HCT116 (cell line): ENCODE results near the gene PRR12. TPM values are rescaled to one million over a fixed set of nuclear protein-coding genes. Genes with fewer than 3 reads are reported as not detected.

Source experiments
- ATAC-seq: fragments of 200-7000 bp; cut with Tn5 transposase; 2 replicates; pipeline ENCODE4 v1.9.1; 2020; ENCODE audit warnings: mild to moderate bottlenecking, moderate library complexity
- BruUV-seq: library from RNA; stranded (reverse); fragments of 400-500 nt; replicated peaks from 2 replicates; lab custom pipeline; 2021; lab: Mats Ljungman, UMichigan
- CTCF ChIA-PET: fragments of 300-600 bp; sonication (Branson Sonifier 250); formaldehyde crosslinking; loops from one replicate; lab custom pipeline; 2021; ENCODE audit warnings: antibody characterized with exemption; lab: Charles Lee
- POLR2A ChIA-PET: fragments of 300-600, 350-600 bp; sonication (Branson Sonifier 250); formaldehyde crosslinking; loops from one replicate; lab custom pipeline; 2021; ENCODE audit warnings: antibody characterized with exemption; lab: Charles Lee
- RAD21 ChIA-PET, 2 experiments: fragments of 300-600 bp; sonication (Branson Sonifier 250); formaldehyde crosslinking; loops; one replicate each; lab custom pipeline; 2023; ENCODE audit warnings: low total read pairs in 2 of 2; ENCODE audit not compliant: uncharacterized antibody in 2 of 2, unreplicated experiment in 2 of 2, low non-redundant PET in 1 of 2; lab: Charles Lee
- DNase-seq: peaks from one replicate; pipeline ENCODE4 v3.0.0-alpha.2; 2010; ENCODE audit warnings: low read depth, low spot score
- H2AFZ ChIP-seq: fragments of 200-600 bp; shearing (Covaris generic), sonication (generic); 2 replicates; pipeline ENCODE4 v1.6.1; 2017; ENCODE audit warnings: low read depth, mixed run types, mixed read lengths, antibody characterized with exemption, low read length; ENCODE audit not compliant: poor library complexity, severe bottlenecking
- H3K27ac ChIP-seq: 2 replicates; pipeline ENCODE4 v1.5.1; 2012; ENCODE audit warnings: low read depth, low read length
- H3K27me3 ChIP-seq: fragments of 200-600 bp; sonication (generic); 2 replicates; pipeline ENCODE4 v1.6.1; 2016; ENCODE audit warnings: mixed run types, low read length, mixed read lengths; ENCODE audit not compliant: insufficient read depth
- H3K36me3 ChIP-seq, 2 experiments: fragments of 200-500 bp in 1 of 2; fragments of 200-600 bp in 1 of 2; sonication (Bioruptor generic) in 1 of 2; sonication (generic) in 1 of 2; 2 replicates each; pipeline versions ENCODE4 v1.5.1 to v1.6.1; 2014 to 2016; ENCODE audit warnings: low read length in 2 of 2, inconsistent platforms in 1 of 2, mixed read lengths in 1 of 2, mixed run types in 1 of 2; ENCODE audit not compliant: insufficient read depth in 2 of 2, control insufficient read depth in 1 of 2
- H3K4me1 ChIP-seq, 2 experiments: fragments of 200-600 bp in 1 of 2; sonication (generic) in 1 of 2; 2 replicates each; pipeline versions ENCODE4 v1.5.1 to v1.6.1; 2012 to 2017; ENCODE audit warnings: low read length in 2 of 2, inconsistent platforms in 1 of 2, mild to moderate bottlenecking in 1 of 2, mixed read lengths in 1 of 2, mixed run types in 1 of 2, moderate library complexity in 1 of 2; ENCODE audit not compliant: insufficient read depth in 2 of 2, control insufficient read depth in 1 of 2
- H3K4me2 ChIP-seq: fragments of 200-600 bp; sonication (generic); 2 replicates; pipeline ENCODE4 v1.6.1; 2017; ENCODE audit warnings: mixed run types, low read length, mixed read lengths
- H3K4me3 ChIP-seq, 2 experiments: fragments of 200-600 bp in 1 of 2; sonication (generic) in 1 of 2; replicated peaks in 1 of 2; 2 replicates each; pipeline ENCODE4 v1.5.1; 2011 to 2016; ENCODE audit warnings: low read length in 2 of 2, control low read depth in 1 of 2, low read depth in 1 of 2, mild to moderate bottlenecking in 1 of 2, mixed read lengths in 1 of 2, mixed run types in 1 of 2
- H3K79me2 ChIP-seq: fragments of 200-600 bp; sonication (generic); 2 replicates; pipeline ENCODE4 v1.6.1; 2017; ENCODE audit warnings: mild to moderate bottlenecking, mixed run types, low read length, moderate library complexity, mixed read lengths; ENCODE audit not compliant: insufficient read depth
- H3K9ac ChIP-seq: fragments of 200-600 bp; sonication (generic); 2 replicates; pipeline ENCODE4 v1.6.1; 2016; ENCODE audit warnings: low read length, mixed read lengths
- H3K9me2 ChIP-seq: fragments of 200-600 bp; sonication (generic), shearing (Covaris generic); 2 replicates; pipeline ENCODE4 v1.6.1; 2017; ENCODE audit warnings: mixed run types, mild to moderate bottlenecking, moderate library complexity; ENCODE audit not compliant: insufficient read depth
- H3K9me3 ChIP-seq, 2 experiments: fragments of 200-500 bp in 1 of 2; fragments of 200-600 bp in 1 of 2; sonication (Bioruptor generic) in 1 of 2; sonication (generic) in 1 of 2; 2 replicates each; pipeline ENCODE4 v1.6.1; 2014 to 2017; ENCODE audit warnings: low read length in 2 of 2, mixed read lengths in 2 of 2, inconsistent platforms in 1 of 2, low read depth in 1 of 2, mild to moderate bottlenecking in 1 of 2, mixed run types in 1 of 2, moderate library complexity in 1 of 2; ENCODE audit not compliant: control insufficient read depth in 1 of 2, insufficient read depth in 1 of 2
- H4K20me1 ChIP-seq: fragments of 200-600 bp; sonication (generic), shearing (Covaris generic); 2 replicates; pipeline ENCODE4 v1.6.1; 2017; ENCODE audit warnings: mixed run types, mild to moderate bottlenecking, moderate library complexity; ENCODE audit not compliant: insufficient read depth
- EGR1 ChIP-seq: IDR thresholded peaks from 2 replicates; pipeline ENCODE4 v1.6.1; 2012; ENCODE audit warnings: low read depth
- EZH2 ChIP-seq: fragments of 200-600 bp; sonication (generic); IDR thresholded peaks from 2 replicates; pipeline ENCODE4 v1.6.1; 2017; ENCODE audit warnings: antibody characterized with exemption, mixed run types
- EZH2phosphoT487 ChIP-seq: fragments of 200-600 bp; IDR thresholded peaks from 2 replicates; pipeline ENCODE4 v1.6.1; 2018; ENCODE audit warnings: antibody characterized with exemption, borderline replicate concordance
- POLR2AphosphoS5 ChIP-seq: IDR thresholded peaks from 2 replicates; pipeline ENCODE4 v1.6.1; 2011; ENCODE audit warnings: mild to moderate bottlenecking, low read depth, low read length, moderate library complexity
- SP1 ChIP-seq: IDR thresholded peaks from 2 replicates; pipeline ENCODE4 v1.6.1; 2012; ENCODE audit warnings: low read depth
- TCF7L2 ChIP-seq: IDR thresholded peaks from 2 replicates; pipeline ENCODE4 v1.7.0; 2011; ENCODE audit warnings: borderline replicate concordance, inconsistent platforms; ENCODE audit not compliant: insufficient read depth, insufficient read length; ENCODE audit errors: extremely low read depth
- ZFX ChIP-seq: fragments of 450-650 bp; IDR thresholded peaks from 2 replicates; pipeline ENCODE4 v1.6.1; 2017
- intact Hi-C: fragments of 100-400 bp; cut with micrococcal nuclease; formaldehyde crosslinking; loops from 2 replicates; pipeline ENCODE4 v1.10.0; 2022
- total RNA-seq: library from RNA; stranded (reverse); gene quantifications from one replicate; pipeline ENCODE4 v1.2.1, GENCODE V29; 2021; ENCODE audit not compliant: unreplicated experiment
- TF ChIP-seq, protein P1 (sequence below): IDR thresholded peaks from 2 replicates; pipeline ENCODE4 v1.6.1; 2012; ENCODE audit warnings: low read depth

The PRR12 gene
- total RNA-seq, 1 experiment from 2014 or later = 26.9 TPM

GRCh38 chr19:49637821-49638738 lies 47.1 kb downstream of the PRR12 start:
- H3K79me2 ChIP-seq = peaks cover 19% of the 10 kb centered on the region
- no peaks in the 10 kb centered on the region for H3K27me3 ChIP-seq
- ATAC-seq (peak; percentile 33), DNase-seq (no peak)
- peak overlapping the region; percentile 68 to 92 for H3K4me3 ChIP-seq
- ChIA-PET CTCF (interaction anchor here (0.9 to 2.3 kb wide), 2 partner anchors 68 to 92 kb away, joined by 5 to 12 read pairs; no protein-coding TSS in a partner anchor), RAD21 (interaction anchor here in 1 of 2 experiments (0.6 kb wide), 1 partner anchor 47 kb away, joined by 6 read pairs; no protein-coding TSS in a partner anchor), POLR2A (interaction anchor here (1.2 to 4.7 kb wide), 2 partner anchors 37 to 46 kb away, joined by 4 to 50 read pairs; partner anchors contain the start of gene PRR12)
- H4K20me1 ChIP-seq = no peaks in the 10 kb centered on the region
- no TSS peak for BruUV-seq
- H3K27ac ChIP-seq = peak overlapping the region; percentile 98
- H3K9me3 ChIP-seq = no peaks in the 10 kb centered on the region
- H2AFZ ChIP-seq = no peak overlapping the region
- H3K36me3 ChIP-seq = no peaks in the 10 kb centered on the region; a peak in 1 of 4 replicates
- intact Hi-C loops = loop anchor here (2.0 kb wide), 1 partner anchor 23 kb away; no protein-coding TSS in a partner anchor
- TF ChIP-seq, protein P1, sequence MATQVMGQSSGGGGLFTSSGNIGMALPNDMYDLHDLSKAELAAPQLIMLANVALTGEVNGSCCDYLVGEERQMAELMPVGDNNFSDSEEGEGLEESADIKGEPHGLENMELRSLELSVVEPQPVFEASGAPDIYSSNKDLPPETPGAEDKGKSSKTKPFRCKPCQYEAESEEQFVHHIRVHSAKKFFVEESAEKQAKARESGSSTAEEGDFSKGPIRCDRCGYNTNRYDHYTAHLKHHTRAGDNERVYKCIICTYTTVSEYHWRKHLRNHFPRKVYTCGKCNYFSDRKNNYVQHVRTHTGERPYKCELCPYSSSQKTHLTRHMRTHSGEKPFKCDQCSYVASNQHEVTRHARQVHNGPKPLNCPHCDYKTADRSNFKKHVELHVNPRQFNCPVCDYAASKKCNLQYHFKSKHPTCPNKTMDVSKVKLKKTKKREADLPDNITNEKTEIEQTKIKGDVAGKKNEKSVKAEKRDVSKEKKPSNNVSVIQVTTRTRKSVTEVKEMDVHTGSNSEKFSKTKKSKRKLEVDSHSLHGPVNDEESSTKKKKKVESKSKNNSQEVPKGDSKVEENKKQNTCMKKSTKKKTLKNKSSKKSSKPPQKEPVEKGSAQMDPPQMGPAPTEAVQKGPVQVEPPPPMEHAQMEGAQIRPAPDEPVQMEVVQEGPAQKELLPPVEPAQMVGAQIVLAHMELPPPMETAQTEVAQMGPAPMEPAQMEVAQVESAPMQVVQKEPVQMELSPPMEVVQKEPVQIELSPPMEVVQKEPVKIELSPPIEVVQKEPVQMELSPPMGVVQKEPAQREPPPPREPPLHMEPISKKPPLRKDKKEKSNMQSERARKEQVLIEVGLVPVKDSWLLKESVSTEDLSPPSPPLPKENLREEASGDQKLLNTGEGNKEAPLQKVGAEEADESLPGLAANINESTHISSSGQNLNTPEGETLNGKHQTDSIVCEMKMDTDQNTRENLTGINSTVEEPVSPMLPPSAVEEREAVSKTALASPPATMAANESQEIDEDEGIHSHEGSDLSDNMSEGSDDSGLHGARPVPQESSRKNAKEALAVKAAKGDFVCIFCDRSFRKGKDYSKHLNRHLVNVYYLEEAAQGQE = no peak
- no peak for TF ChIP-seq EZH2
- peak; percentile 47; the same call in 1 of the 2 replicates for TF ChIP-seq SP1
- no peak for TF ChIP-seq EZH2phosphoT487
- TF ChIP-seq ZFX = no peak
- TF ChIP-seq TCF7L2 = peak; percentile 13
- peak; percentile 69; the same call in 1 of the 2 replicates for TF ChIP-seq EGR1
- peak; percentile 44; the same call in 1 of the 2 replicates for TF ChIP-seq POLR2AphosphoS5
- H3K9ac ChIP-seq = peak overlapping the region; percentile 99
- no peaks in the 10 kb centered on the region for H3K9me2 ChIP-seq
- H3K4me1 ChIP-seq = peaks cover 13 to 44% of the 10 kb centered on the region in 2 experiments
- H3K4me2 ChIP-seq = peak overlapping the region; percentile 92
